Mammary epithelial cell (primary cell): ENCODE measurements around the gene ZBTB47.

Experiments
- EZH2 ChIP-seq: IDR thresholded peaks from 2 replicates; pipeline ENCODE4 v1.6.1; 2012; ENCODE audit warnings: low read length, inconsistent platforms, borderline replicate concordance
- TF ChIP-seq, protein P1 (sequence below), 2 donors: IDR thresholded peaks in 1 of 2; conservative IDR thresholded peaks in 1 of 2; 2 replicates each; pipeline ENCODE4 v1.5.1; 2011 to 2012; ENCODE audit warnings: inconsistent platforms in 2 of 2, low read length in 2 of 2, mild to moderate bottlenecking in 2 of 2, control low read depth in 1 of 2, low read depth in 1 of 2; ENCODE audit not compliant: insufficient read depth in 1 of 2; ENCODE audit errors: extremely low read depth in 1 of 2

DNA sequence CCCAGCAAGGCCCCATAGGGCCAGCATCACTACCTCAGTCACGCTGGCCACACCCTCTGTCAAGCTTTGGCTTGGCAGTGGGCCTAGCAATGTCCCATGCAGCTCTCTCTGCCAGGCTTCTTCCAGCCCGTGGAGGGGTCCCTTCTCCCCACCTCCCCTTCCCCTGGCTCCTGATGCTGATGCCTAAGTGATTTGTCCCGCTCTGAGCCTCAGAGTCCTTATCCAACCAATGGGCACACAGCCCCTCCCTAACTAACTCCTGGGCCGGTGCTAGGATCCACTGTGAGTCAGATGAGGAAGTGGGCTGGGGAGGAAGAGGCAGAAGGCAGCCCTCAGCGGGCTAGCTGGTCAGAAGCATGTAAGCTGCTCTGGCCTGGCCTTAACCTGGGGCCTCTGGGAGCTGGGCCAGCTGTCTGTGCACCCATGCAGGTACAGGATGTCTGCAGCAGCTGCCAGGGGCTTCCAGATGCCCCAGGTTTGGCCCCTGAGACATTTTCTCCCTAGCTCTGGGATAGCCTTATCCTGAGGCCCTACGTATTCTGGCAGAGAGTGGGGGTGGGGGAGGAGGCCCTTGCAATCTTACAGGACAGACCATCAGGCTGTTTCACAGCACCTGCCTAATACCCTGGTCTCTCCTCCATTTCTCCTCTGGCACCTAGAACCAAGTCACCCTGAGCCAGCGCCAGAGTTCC is 740 bp upstream of the ZBTB47 start:
- TF ChIP-seq, protein P1, sequence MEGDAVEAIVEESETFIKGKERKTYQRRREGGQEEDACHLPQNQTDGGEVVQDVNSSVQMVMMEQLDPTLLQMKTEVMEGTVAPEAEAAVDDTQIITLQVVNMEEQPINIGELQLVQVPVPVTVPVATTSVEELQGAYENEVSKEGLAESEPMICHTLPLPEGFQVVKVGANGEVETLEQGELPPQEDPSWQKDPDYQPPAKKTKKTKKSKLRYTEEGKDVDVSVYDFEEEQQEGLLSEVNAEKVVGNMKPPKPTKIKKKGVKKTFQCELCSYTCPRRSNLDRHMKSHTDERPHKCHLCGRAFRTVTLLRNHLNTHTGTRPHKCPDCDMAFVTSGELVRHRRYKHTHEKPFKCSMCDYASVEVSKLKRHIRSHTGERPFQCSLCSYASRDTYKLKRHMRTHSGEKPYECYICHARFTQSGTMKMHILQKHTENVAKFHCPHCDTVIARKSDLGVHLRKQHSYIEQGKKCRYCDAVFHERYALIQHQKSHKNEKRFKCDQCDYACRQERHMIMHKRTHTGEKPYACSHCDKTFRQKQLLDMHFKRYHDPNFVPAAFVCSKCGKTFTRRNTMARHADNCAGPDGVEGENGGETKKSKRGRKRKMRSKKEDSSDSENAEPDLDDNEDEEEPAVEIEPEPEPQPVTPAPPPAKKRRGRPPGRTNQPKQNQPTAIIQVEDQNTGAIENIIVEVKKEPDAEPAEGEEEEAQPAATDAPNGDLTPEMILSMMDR (conservative IDR thresholded peaks at IDR 0.05 in 1 of 2, IDR thresholded peaks at IDR 0.05 in 1 of 2; ENCODE audit: extremely low read depth in 1 of 2, insufficient read depth in 1 of 2, low read depth in 1 of 2, low read length in 2 of 2), result no peak
- TF ChIP-seq EZH2, result no peak
